Liver (tissue), 9 donors: Measurements from ENCODE around the gene POLN. TPM values are rescaled to one million over a fixed set of nuclear protein-coding genes. Genes with fewer than 3 reads are reported as not detected.

Experiments used
- DNase-seq: peaks from one replicate; pipeline ENCODE4 v3.0.0-alpha.2; 2017; ENCODE audit warnings: low spot score
- H3K27ac ChIP-seq, 2 donors: one replicate each; pipeline ENCODE4 v1.7.0; 2013; ENCODE audit warnings: inconsistent platforms in 2 of 2, low read length in 2 of 2, control low read depth in 1 of 2, low read depth in 1 of 2, mild to moderate bottlenecking in 1 of 2
- H3K27me3 ChIP-seq, 4 donors: one replicate each; pipeline versions ENCODE4 v1.6.1 to v1.7.0; 2013; ENCODE audit warnings: low read length in 3 of 4, inconsistent platforms in 1 of 4, mild to moderate bottlenecking in 1 of 4, moderate library complexity in 1 of 4; ENCODE audit not compliant: control insufficient read depth in 4 of 4, insufficient read depth in 4 of 4
- H3K36me3 ChIP-seq, 4 donors: one replicate each; pipeline versions ENCODE4 v1.6.1 to v1.7.0; 2013; ENCODE audit warnings: low read length in 3 of 4, mild to moderate bottlenecking in 3 of 4, low read depth in 1 of 4, moderate library complexity in 1 of 4; ENCODE audit not compliant: control insufficient read depth in 4 of 4, insufficient read depth in 3 of 4
- H3K4me1 ChIP-seq, 4 donors: one replicate each; pipeline versions ENCODE4 v1.6.1 to v1.7.0; 2013; ENCODE audit warnings: low read length in 3 of 4, mild to moderate bottlenecking in 3 of 4, moderate library complexity in 1 of 4; ENCODE audit not compliant: control insufficient read depth in 4 of 4, insufficient read depth in 4 of 4
- H3K4me3 ChIP-seq, 3 donors: one replicate each; pipeline versions ENCODE4 v1.6.1 to v1.7.0; 2013; ENCODE audit warnings: low read length in 3 of 3, control low read depth in 1 of 3, low read depth in 1 of 3, mild to moderate bottlenecking in 1 of 3
- H3K9ac ChIP-seq, 2 donors: one replicate each; pipeline ENCODE4 v1.7.0; 2013; ENCODE audit warnings: low read length in 2 of 2, mild to moderate bottlenecking in 2 of 2, moderate library complexity in 2 of 2, control low read depth in 1 of 2, low read depth in 1 of 2
- H3K9me3 ChIP-seq, 4 donors: one replicate each; pipeline versions ENCODE4 v1.6.1 to v1.7.0; 2013; ENCODE audit warnings: low read length in 3 of 4; ENCODE audit not compliant: control insufficient read depth in 4 of 4
- ATF3 ChIP-seq: IDR thresholded peaks from 2 replicates; pipeline ENCODE4 v1.6.1; 2016; ENCODE audit warnings: antibody characterized with exemption
- CTCF ChIP-seq: fragments of 150-350 bp; IDR thresholded peaks from 2 replicates; pipeline ENCODE4 v1.5.1; 2017; ENCODE audit warnings: improper control_type of control experiment, low read depth, low read length; ENCODE audit not compliant: missing input control
- EGR1 ChIP-seq, 2 donors: IDR thresholded peaks; 2 replicates each; pipeline ENCODE4 v1.6.1; 2016 to 2018; ENCODE audit warnings: antibody characterized with exemption in 2 of 2, low read depth in 2 of 2
- FOXA1 ChIP-seq: IDR thresholded peaks from 2 replicates; pipeline ENCODE4 v1.6.1; 2016; ENCODE audit warnings: antibody characterized with exemption
- FOXA2 ChIP-seq: IDR thresholded peaks from 2 replicates; pipeline ENCODE4 v1.6.1; 2016; ENCODE audit warnings: antibody characterized with exemption
- GABPA ChIP-seq, 2 donors: IDR thresholded peaks in 1 of 2; conservative IDR thresholded peaks in 1 of 2; 2 replicates each; pipeline ENCODE4 v1.6.1; 2016; ENCODE audit warnings: antibody characterized with exemption in 2 of 2, mild to moderate bottlenecking in 1 of 2, moderate library complexity in 1 of 2
- HNF4A ChIP-seq, 2 donors: conservative IDR thresholded peaks; 2 replicates each; pipeline ENCODE4 v1.6.1; 2016; ENCODE audit warnings: antibody characterized with exemption in 2 of 2, mild to moderate bottlenecking in 2 of 2
- HNF4G ChIP-seq: IDR thresholded peaks from 2 replicates; pipeline ENCODE4 v1.6.1; 2016; ENCODE audit warnings: antibody characterized with exemption
- JUND ChIP-seq, 2 donors: IDR thresholded peaks; 2 replicates each; pipeline ENCODE4 v1.6.1; 2016; ENCODE audit warnings: antibody characterized with exemption in 2 of 2
- MAX ChIP-seq: IDR thresholded peaks from 2 replicates; pipeline ENCODE4 v1.6.1; 2016; ENCODE audit warnings: antibody characterized with exemption
- NR2F2 ChIP-seq: IDR thresholded peaks from 2 replicates; pipeline ENCODE4 v1.6.1; 2016; ENCODE audit warnings: antibody characterized with exemption
- RAD21 ChIP-seq, 2 donors: IDR thresholded peaks; 2 replicates each; pipeline ENCODE4 v1.6.1; 2016; ENCODE audit warnings: antibody characterized with exemption in 2 of 2, mild to moderate bottlenecking in 2 of 2
- REST ChIP-seq: IDR thresholded peaks from 2 replicates; pipeline ENCODE4 v1.6.1; 2016; ENCODE audit warnings: antibody characterized with exemption, mild to moderate bottlenecking
- RXRA ChIP-seq, 2 donors: IDR thresholded peaks; 2 replicates each; pipeline ENCODE4 v1.6.1; 2017 to 2018; ENCODE audit warnings: antibody characterized with exemption in 2 of 2, mild to moderate bottlenecking in 1 of 2
- SP1 ChIP-seq: IDR thresholded peaks from 2 replicates; pipeline ENCODE4 v1.6.1; 2018; ENCODE audit warnings: antibody characterized with exemption, mild to moderate bottlenecking
- TAF1 ChIP-seq: conservative IDR thresholded peaks from 2 replicates; pipeline ENCODE4 v1.6.1; 2016; ENCODE audit warnings: antibody characterized with exemption, mild to moderate bottlenecking
- ZBTB33 ChIP-seq: IDR thresholded peaks from 2 replicates; pipeline ENCODE4 v1.6.1; 2016; ENCODE audit warnings: antibody characterized with exemption
- WGBS: extraction: QIAGEN DNeasy Blood & Tissue Kit; methylation state at CpG from one replicate; pipeline ENCODE4 v1.1.7; 2013; 5-methylcytosine and 5-hydroxymethylcytosine counted together
- polyA plus RNA-seq, 2 donors: library from polyadenylated mRNA; stranded (reverse) in 1 of 2; unstranded in 1 of 2; fragments of 200-250 nt in 1 of 2; fragments of >200 nt in 1 of 2; fragmentation: Nextera tagmentation in 1 of 2; extraction: Ambion mirVana in 1 of 2; gene quantifications; one replicate each; pipeline versions ENCODE4 v1.2.1 to v1.2.3, GENCODE V29; 2013 to 2015
- total RNA-seq, 2 donors: library from RNA; depleted of rRNA; stranded (reverse); fragments of >200 nt; gene quantifications; one replicate each; pipeline ENCODE4 v1.2.3, GENCODE V29; 2014
- donor health status: healthy.
- donor health status: healthy.
- donor health status: healthy.
- donor health status: healthy.
- donor health status: healthy.

The POLN gene
- total and polyA plus RNA-seq, 4 donors, result 0.44 to 2.3 (median 1.4) TPM

GRCh38 chr4:2127609-2128332, 114.2 kb downstream of the POLN start (continued):
- TF ChIP-seq CTCF (no peak), HNF4A (conservative IDR thresholded peaks at IDR 0.05) (no peak), FOXA1 (no peak), MAX (no peak), NR2F2 (no peak), JUND (IDR thresholded peaks at IDR 0.05) (no peak), RXRA (IDR thresholded peaks at IDR 0.05) (no peak)

- DNase-seq, result no peak
- TF ChIP-seq SP1 (no peak), EGR1 (IDR thresholded peaks at IDR 0.05; ENCODE audit: low read depth in 2 of 2) (no peak), JUND (IDR thresholded peaks at IDR 0.05) (no peak), NR2F2 (no peak), TAF1 (no peak), MAX (no peak), CTCF (no peak), GABPA (IDR thresholded peaks at IDR 0.05 in 1 of 2, conservative IDR thresholded peaks at IDR 0.05 in 1 of 2) (no peak), RAD21 (IDR thresholded peaks at IDR 0.05) (no peak), HNF4A (conservative IDR thresholded peaks at IDR 0.05) (no peak), FOXA2 (no peak), HNF4G (no peak), REST (no peak), RXRA (IDR thresholded peaks at IDR 0.05) (no peak), ZBTB33 (no peak), FOXA1 (no peak), ATF3 (no peak)
- no peaks in the 10 kb centered on the region for H3K27me3 ChIP-seq
- no peak overlapping the region for H3K9ac ChIP-seq
- H3K27ac ChIP-seq, result no peak overlapping the region
- no peaks in the 10 kb centered on the region for H3K9me3 ChIP-seq
- 91% methylated on average over 24 of the region's 24 CpGs for WGBS
- H3K4me1 ChIP-seq, result no peaks in the 10 kb centered on the region
- H3K36me3 ChIP-seq, result no peaks in the 10 kb centered on the region
- no peak overlapping the region for H3K4me3 ChIP-seq
These were observed 115.4 kb downstream of the POLN start for GRCh38 chr4:2126309-2127043.
